NCI-H146 treated with DMSO at 0.1 percent for 48 hours (cell line): ENCODE measurements around the gene NDUFV1.
"Not testable (repeated sequence)": the region's sequence is repeated elsewhere in the genome, so short reads cannot be mapped to it uniquely, and the experiment has no call there.

Source experiments
- DNase-seq: peaks from one replicate; lab custom pipeline; 2025; ENCODE audit not compliant: unreplicated experiment; lab: John Stamatoyannopoulos, UW

Gene NDUFV1

GRCh38 chr11:67585911-67586310, 20.8 kb upstream of the NDUFV1 start:
- no peak for DNase-seq

- no peak for DNase-seq
These were observed 20.0 kb upstream of the NDUFV1 start for GRCh38 chr11:67586568-67587250.

DNA sequence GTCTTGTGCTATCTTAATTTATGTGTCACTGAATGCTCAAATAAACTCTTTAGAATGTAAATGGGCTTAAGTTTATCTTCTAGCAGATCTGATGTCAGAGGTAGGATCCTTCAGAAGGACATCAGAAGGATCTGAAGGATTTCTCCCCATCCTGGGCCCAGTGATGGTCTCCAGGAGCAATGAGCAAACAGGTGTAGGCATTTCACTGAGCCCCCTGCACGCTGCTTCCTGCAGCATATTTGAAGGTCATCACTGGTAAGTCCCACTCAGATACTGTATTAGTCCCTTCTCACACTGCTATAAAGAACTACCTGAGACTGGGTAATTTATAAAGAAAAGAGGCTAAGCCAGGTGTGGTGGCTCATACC, 18.6 kb upstream of the NDUFV1 start:
- no peak for DNase-seq

DNA sequence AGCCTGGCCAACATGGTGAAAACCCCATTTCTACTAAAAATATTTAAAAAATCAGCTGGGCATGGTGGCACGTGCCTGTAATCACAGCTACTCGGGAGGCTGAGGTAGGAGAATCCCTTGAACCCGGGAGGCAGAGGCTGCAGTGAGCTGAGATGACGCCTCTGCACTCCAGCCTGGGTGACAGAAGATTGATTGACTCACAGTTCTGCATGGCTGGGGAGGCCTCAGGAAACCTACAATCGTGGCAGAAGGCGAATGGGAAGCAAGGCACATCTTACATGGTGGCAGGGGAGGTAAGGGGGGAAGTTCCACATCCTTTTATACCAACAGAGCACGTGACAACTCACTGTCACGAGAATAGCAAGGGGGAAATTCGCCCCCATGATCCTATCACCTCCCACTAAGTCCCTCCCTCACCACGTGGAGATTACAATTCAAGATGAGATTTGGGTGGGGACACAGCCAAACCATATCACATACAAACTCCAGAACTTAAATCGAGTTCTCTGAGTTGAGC, 17.8 kb upstream of the NDUFV1 start:
- DNase-seq, result not testable (repeated sequence)

DNA sequence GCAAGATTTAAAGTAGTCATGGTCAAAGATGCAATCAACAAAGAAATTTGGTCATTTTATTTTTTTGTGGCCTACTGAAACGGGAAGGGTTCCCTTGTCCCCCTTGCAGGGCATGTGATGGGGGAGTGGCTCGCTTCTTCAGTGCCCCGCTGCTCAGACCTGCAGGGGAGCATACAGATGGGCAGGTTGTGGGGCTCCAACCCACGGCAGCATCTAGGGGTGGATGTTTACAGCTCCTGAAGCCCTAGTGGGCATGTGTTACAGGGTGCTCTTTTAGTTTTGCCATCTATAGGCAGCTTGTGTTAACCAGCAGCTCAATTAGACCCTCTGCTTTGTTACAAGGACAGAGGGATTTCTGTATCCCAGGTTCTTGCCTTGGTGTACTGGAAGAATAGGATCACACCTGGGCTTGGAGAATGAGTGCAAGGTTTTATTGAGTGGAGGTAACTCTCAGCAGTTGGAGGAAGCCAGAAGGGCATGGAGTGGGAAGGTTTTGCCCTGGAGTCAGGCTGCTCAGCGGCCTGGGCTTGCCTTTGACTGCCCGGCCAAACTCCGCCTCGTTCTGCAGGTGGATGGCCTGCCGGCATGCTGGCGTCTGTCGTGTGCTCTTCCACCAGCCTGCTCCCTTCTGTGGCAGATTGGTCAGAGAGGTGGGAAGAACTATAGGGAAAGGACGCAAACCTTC, 13.7 kb upstream of the NDUFV1 start:
- no peak for DNase-seq

DNA sequence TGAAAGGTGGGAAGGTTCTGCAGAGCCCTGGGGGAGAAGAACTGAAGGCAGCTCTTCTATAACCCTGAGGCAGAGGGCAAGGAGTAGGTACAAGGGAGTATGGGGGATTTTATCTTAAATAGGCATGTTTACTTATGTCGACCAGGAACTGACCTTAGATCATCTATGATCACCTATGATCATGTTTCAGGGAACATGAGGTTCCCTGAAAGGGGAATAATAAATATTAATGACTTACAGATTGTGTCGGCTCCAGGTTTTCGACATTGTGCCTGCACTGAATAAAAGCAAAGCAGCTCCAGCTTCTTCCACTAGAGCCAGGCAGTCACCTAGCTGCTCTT, 13.2 kb upstream of the NDUFV1 start:
- DNase-seq, result no peak

DNA sequence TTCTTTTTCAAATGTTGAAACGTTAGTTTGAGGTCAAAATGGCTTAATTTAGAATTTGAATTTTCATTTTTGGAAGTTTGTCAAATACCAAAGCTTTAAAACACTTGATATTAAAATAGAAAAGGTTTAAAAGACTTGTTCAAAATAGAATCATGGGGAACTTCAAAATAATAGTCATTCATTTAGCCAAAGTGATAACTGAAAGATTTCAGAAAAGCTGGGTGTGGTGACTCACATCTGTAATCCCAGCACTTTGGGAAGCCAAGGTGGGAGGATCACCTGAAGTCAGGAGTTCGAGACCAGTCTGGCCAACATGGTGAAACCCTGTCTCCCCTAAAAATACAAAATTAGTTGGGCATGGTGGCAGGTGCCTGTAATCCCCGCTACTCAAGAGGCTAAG, 12.3 kb upstream of the NDUFV1 start:
- DNase-seq, result no peak

- DNase-seq, result no peak
These were observed 9.9 kb upstream of the NDUFV1 start for GRCh38 chr11:67596753-67597300.

- DNase-seq, result not testable (repeated sequence)
These were observed 9.3 kb upstream of the NDUFV1 start for GRCh38 chr11:67597458-67597857.

GRCh38 chr11:67597963-67598362, 8.8 kb upstream of the NDUFV1 start:
- not testable (repeated sequence) for DNase-seq

GRCh38 chr11:67599149-67599548, 7.6 kb upstream of the NDUFV1 start:
- no peak for DNase-seq

DNA sequence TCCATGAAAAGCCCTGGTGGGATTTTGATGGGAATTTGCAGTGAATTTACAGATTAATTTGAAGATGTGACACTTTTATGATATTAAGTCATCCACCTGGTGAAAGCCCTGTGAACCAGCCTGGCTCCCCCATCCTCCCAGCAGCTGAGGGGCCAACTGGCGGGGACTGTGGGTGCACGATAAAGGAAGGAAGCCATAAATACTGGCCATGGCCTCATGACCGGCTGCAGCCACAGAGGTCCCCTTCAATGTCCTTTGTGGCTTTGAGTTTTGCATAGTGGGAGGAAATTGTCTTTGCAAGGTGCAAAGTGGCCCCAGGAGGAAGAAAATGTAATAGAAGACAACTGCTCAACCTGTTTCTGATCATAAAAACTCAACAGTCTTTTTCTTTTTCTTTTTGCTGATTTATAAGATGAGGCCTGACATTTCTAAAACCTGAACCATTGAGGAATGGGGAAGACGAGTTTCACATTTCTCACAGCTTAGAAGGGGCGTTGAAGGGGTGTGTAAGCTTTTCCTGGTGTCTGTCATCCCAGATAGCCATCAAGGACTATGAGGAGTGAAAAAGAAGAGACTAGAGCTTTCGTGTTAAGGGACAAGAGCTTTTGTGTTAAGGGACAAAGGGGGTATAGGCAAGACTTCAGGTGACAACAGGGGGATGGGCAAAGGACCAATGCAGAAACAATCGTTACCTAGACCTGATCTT, 6.3 kb upstream of the NDUFV1 start:
- no peak for DNase-seq

GRCh38 chr11:67601098-67601497, 5.6 kb upstream of the NDUFV1 start:
- no peak for DNase-seq

- DNase-seq, result not testable (repeated sequence)
These were observed 2.6 kb upstream of the NDUFV1 start for GRCh38 chr11:67604119-67604518.

DNA sequence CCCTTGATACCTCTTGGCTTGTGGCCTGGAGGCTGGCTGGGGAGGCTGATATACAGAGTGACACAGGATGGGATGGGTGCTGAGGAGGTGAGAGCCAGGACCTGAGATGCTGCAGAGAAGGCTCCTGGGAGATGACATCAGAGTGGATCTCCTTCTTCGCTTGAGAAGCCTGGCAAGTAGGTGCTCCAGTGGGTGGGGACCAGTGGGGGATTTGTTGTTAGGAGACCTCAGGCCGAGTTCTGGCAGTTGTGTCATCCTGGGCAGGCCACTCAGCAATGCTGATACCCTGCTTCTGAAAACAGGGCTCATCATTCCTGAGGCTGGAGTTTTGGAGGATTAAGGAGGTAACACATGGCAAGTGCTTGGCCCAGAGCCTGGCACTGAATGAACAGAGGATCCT, 1.9 kb upstream of the NDUFV1 start:
- no peak for DNase-seq

DNA sequence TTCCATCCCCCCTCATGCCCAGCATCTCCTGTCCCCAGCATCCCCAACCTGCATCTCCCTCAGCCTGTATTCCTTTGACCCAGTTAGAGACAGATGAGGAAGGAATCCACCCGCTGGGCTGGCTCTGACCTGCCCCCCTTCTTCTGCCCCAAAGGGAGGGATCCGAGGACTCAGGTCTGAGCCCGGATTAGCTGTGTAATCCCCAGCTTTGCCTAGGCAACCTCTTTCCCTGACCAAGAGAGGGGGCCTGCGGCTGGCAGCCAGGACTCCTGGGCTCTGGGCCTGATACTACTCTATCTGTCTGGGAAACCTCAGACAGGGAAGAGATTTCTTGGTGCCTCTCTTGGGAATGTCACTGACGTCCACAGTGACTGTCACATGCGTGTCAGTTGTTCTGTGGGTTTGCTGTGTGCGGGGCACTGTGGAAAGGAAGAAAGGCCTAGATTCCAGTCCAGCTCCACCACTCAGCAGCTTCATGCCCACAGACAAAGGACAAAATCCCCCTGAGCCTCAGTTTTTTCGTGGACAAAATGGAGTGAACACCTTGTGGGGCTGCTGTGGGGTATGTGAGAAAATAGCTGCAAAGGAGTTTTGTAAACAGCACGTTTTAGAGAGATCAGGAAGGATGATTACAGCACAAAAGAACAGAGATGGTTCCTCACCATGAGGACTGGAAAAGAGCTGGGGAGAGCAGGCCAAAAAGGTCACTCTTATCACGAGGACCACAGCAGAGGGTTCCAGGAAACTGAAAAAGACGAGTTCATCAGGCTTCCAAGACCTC, 1.3 kb upstream of the NDUFV1 start:
- DNase-seq, result no peak

DNA sequence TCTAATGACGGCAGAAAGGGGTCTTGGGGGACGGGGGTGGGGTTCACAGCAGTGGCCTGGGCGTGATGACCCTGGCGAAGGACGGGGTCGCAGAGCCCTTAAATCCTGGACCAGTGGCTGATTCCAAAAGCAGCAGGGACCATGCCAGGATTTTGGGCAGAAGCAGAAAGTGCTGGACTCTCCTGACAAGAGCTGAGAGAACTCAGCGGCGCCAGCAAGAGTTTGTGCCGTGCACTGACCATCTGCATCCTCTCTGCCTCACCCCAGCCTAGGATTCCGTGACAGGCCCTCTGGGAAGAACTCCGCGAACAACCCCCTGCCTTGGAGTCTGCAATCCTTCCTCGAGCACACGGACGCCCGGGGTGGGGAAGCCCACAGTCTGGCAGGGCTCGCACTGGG, 644 bp upstream of the NDUFV1 start:
- no peak for DNase-seq

DNA sequence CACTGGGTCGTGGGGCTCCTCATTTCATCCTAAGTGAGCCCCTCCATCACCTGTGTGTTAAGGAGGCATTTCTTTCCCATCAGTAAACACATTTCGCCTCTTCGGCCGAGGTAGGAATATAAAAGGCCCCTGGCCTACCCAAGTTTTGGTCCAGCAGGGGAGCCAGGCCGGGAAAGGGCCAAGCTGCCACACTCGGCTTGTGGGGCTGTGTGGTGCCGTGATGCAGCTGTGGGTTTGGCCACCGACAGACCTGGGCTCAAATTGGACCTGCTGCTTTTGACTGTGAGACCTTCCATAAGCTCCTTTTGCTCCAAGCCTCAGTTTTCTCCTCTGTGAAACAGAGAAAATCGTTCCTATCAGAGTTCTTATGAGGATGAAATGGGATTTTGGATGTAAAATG, 771 bp downstream of the NDUFV1 start:
- DNase-seq, result no peak

- DNase-seq, result no peak
These were observed 1.8 kb downstream of the NDUFV1 start for GRCh38 chr11:67608486-67608885.

GRCh38 chr11:67609316-67609715, 2.6 kb downstream of the NDUFV1 start:
- no peak for DNase-seq

- no peak for DNase-seq
These were observed 3.6 kb downstream of the NDUFV1 start for GRCh38 chr11:67610302-67610868.
